ENCODE results near the gene TNK2. TPM values are rescaled to one million over a fixed set of nuclear protein-coding genes. Genes with fewer than 3 reads are reported as not detected.
"Not testable (repeated sequence)": the region's sequence is repeated elsewhere in the genome, so short reads cannot be mapped to it uniquely, and the experiment has no call there.

Gene TNK2
- total RNA-seq, 1 donor from 2014 or later = 126 TPM

- intact Hi-C loops (cut with micrococcal nuclease) = loop anchor here (10.0 kb wide), 2 partner anchors 373 to 457 kb away; partner anchors contain the start of gene ACAP2
- H3K27ac Mint-ChIP-seq = not testable (repeated sequence)
Measured at GRCh38 chr3:195901836-195902585, 6.3 kb downstream of the TNK2 start.

GRCh38 chr3:195900436-195901355 is 7.7 kb downstream of the TNK2 start:
- intact Hi-C loops (cut with micrococcal nuclease) = loop anchor here (10.0 kb wide), 2 partner anchors 374 to 456 kb away; partner anchors contain the start of gene ACAP2
- peak overlapping the region; percentile 19 for H3K4me3 Mint-ChIP-seq

More at GRCh38 chr3:195901836-195902585, 6.3 kb downstream of the TNK2 start:
- not testable (repeated sequence) for H3K27me3 Mint-ChIP-seq (ENCODE audit: insufficient read depth); H3K9me3 Mint-ChIP-seq; DNase-seq (ENCODE audit: low spot score); H3K4me3 Mint-ChIP-seq
- Mint-ChIP-seq H3K4me1 (ENCODE audit: low read depth) (peaks cover 79% of the 10 kb centered on the region), H3K36me3 (ENCODE audit: low read depth) (peaks cover 50% of the 10 kb centered on the region)

DNA sequence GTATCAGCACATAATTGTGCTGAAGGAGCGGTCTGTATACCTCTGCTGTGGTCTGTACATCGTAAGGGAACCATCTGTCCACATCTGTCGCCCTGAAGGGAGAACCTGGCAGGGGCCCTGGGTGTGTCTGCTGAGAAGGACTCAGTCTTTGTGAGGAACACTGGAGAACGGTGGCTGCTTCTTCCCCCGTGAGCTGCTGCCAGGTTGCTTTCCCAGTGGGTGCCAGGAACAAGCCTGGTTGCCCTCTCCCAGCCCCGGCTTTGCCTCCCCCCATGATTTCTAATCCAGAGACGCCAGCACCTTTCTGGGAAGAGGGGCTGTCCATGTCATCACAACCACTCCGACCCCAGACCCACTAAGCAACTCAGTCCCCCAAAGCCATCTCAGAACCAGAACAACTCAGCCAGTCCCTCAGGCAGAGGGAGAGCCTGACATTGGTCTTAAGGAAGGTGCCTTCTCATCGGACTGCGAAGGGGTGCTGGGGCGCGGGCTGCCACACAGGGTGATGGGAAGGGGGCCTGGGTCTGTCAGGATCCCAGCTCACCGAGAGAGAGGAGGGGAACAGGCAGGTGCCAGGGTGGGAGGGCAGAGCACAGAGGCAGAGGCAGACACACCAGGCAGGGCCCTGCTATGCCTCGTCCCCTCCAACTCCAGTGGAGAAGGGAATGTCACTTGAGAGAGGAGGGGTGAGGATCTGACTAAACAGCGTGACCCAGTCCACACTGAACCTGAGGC is 8.5 kb downstream of the TNK2 start:
- no peak for DNase-seq (ENCODE audit: low spot score)
- H3K36me3 Mint-ChIP-seq (ENCODE audit: low read depth) = peaks cover 33% of the 10 kb centered on the region
- intact Hi-C loops (cut with micrococcal nuclease) = loop anchor here (10.0 kb wide), 2 partner anchors 375 to 455 kb away; partner anchors contain the start of gene ACAP2
- H3K4me3 Mint-ChIP-seq = no peak overlapping the region
- H3K27me3 Mint-ChIP-seq (ENCODE audit: insufficient read depth) = no peaks in the 10 kb centered on the region
- peak overlapping the region; percentile 58 for H3K27ac Mint-ChIP-seq
- no peaks in the 10 kb centered on the region for H3K9me3 Mint-ChIP-seq
- peaks cover 70% of the 10 kb centered on the region for H3K4me1 Mint-ChIP-seq (ENCODE audit: low read depth)

More at GRCh38 chr3:195900436-195901355, 7.7 kb downstream of the TNK2 start:
- Mint-ChIP-seq H3K27me3 (ENCODE audit: insufficient read depth) (no peaks in the 10 kb centered on the region), H3K36me3 (ENCODE audit: low read depth) (peaks cover 38% of the 10 kb centered on the region), H3K9me3 (no peaks in the 10 kb centered on the region), H3K4me1 (ENCODE audit: low read depth) (peaks cover 78% of the 10 kb centered on the region), H3K27ac (peak overlapping the region; percentile 56)
- no peak for DNase-seq (ENCODE audit: low spot score)

- DNase-seq (ENCODE audit: low spot score) = no peak
- H3K4me3 Mint-ChIP-seq = peak overlapping the region; percentile 69
- H3K27ac Mint-ChIP-seq = peak overlapping the region; percentile 73
- peaks cover 22% of the 10 kb centered on the region for H3K36me3 Mint-ChIP-seq (ENCODE audit: low read depth)
- intact Hi-C loops (cut with micrococcal nuclease) = no loop called here
- no peaks in the 10 kb centered on the region for H3K27me3 Mint-ChIP-seq (ENCODE audit: insufficient read depth)
- H3K9me3 Mint-ChIP-seq = no peaks in the 10 kb centered on the region
- H3K4me1 Mint-ChIP-seq (ENCODE audit: low read depth) = peaks cover 66% of the 10 kb centered on the region
Measured at GRCh38 chr3:195897853-195898415, 10.4 kb downstream of the TNK2 start.

- peak overlapping the region; percentile 90 for H3K27ac Mint-ChIP-seq
- intact Hi-C loops (cut with micrococcal nuclease) = no loop called here
- no peak for DNase-seq (ENCODE audit: low spot score)
- H3K27me3 Mint-ChIP-seq (ENCODE audit: insufficient read depth) = no peaks in the 10 kb centered on the region
- H3K9me3 Mint-ChIP-seq = no peaks in the 10 kb centered on the region
- peaks cover 22% of the 10 kb centered on the region for H3K36me3 Mint-ChIP-seq (ENCODE audit: low read depth)
- peaks cover 66% of the 10 kb centered on the region for H3K4me1 Mint-ChIP-seq (ENCODE audit: low read depth)
- H3K4me3 Mint-ChIP-seq = peak overlapping the region; percentile 87
Measured at GRCh38 chr3:195897081-195897852, 11.1 kb downstream of the TNK2 start.

DNA sequence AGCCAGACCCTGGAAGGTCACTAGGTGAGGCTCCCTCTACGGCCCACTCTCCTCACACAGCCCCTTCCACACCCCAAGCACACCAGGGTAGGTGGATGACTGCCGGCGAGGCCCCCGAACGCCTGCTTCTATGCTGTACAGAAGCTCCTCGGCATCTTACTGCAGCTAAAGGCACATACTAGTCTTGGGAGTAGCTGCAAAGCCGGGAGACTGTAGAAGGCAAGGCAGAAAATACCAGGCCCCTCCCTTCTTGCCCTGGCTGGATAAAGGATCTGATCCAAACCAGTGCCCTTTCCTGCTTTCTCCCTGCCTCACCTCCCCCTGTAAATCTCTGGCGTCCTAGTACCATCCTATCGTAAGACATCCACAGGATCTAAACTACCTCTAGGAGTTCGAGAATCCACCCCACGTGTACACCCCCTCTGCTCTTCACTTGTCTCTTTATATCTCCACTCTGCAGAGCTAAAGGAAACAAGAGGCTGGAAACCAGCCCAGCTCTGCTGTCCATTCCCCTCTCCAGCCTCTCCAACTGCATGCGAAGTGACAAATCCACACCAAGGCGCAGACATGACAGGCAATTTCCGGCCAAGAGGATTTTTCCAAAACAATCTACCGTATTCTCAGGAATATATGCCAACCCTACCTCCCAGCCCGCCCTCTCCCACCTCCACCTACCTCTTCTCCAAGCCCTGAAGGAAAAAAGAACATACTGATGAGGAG is 11.8 kb downstream of the TNK2 start:
- Mint-ChIP-seq H3K9me3 (no peaks in the 10 kb centered on the region), H3K4me1 (ENCODE audit: low read depth) (peaks cover 60% of the 10 kb centered on the region), H3K27me3 (ENCODE audit: insufficient read depth) (no peaks in the 10 kb centered on the region), H3K27ac (peak overlapping the region; percentile 90), H3K36me3 (ENCODE audit: low read depth) (peaks cover 19% of the 10 kb centered on the region), H3K4me3 (peak overlapping the region; percentile 87)
- DNase-seq (ENCODE audit: low spot score) = no peak
- intact Hi-C loops (cut with micrococcal nuclease) = loop anchor here (1.0 kb wide), 1 partner anchor 10 kb away; no protein-coding TSS in a partner anchor

GRCh38 chr3:195895861-195896360 is 12.4 kb downstream of the TNK2 start:
- no peaks in the 10 kb centered on the region for H3K27me3 Mint-ChIP-seq (ENCODE audit: insufficient read depth)
- peak; percentile 71 for DNase-seq (ENCODE audit: low spot score)
- no peaks in the 10 kb centered on the region for H3K9me3 Mint-ChIP-seq
- peaks cover 53% of the 10 kb centered on the region for H3K4me1 Mint-ChIP-seq (ENCODE audit: low read depth)
- peak overlapping the region; percentile 90 for H3K4me3 Mint-ChIP-seq
- intact Hi-C loops (cut with micrococcal nuclease) = loop anchor here (1.0 kb wide), 3 partner anchors 10 to 33 kb away; no protein-coding TSS in a partner anchor
- peak overlapping the region; percentile 90 for H3K27ac Mint-ChIP-seq
- peaks cover 15% of the 10 kb centered on the region for H3K36me3 Mint-ChIP-seq (ENCODE audit: low read depth)

DNA sequence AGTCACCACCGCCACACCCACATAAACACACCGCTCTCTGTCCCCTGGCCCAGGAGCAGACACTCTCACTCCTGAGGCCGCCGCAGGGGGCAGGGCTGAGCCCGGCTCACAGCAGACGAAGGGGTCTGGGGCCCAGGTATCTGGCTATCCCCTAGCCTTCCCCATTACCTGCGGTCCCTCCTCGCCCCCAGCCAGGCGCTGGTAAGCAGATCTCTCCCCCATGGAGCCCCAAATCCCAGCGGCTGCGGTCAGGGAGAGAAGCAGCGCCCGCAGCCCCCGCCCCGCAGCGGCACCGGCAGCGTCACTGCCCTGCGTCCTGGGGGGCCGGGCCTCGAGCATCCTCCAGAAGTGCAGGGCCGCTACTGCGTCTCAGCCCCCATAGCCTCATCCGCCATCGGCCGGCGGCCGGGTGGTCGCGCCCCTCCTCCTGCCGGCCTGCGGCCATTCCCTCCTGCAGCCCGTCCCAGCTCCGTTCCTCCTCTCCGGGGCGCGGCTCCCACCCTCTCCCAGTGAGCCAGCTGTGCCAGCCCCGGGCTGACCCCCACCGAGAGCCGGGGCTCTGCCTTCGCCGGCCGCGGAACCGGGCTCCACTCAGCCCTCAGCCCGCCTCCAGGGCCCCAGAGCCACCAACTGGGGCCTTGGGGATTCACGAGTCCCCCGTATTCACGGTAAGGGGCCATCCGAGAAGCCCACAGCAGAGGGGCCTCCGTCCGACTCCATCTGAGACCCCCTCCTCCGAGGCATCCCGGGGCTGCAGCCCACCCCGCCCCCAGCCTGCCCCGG is 13.1 kb downstream of the TNK2 start:
- Mint-ChIP-seq H3K9me3 (no peaks in the 10 kb centered on the region), H3K27ac (peak overlapping the region; percentile 88), H3K27me3 (ENCODE audit: insufficient read depth) (no peaks in the 10 kb centered on the region), H3K4me3 (peak overlapping the region; percentile 90), H3K4me1 (ENCODE audit: low read depth) (peaks cover 47% of the 10 kb centered on the region), H3K36me3 (ENCODE audit: low read depth) (peaks cover 10% of the 10 kb centered on the region)
- peak; percentile 61 for DNase-seq (ENCODE audit: low spot score)
- intact Hi-C loops (cut with micrococcal nuclease) = loop anchor here (1.0 kb wide), 2 partner anchors 20 to 32 kb away; no protein-coding TSS in a partner anchor

DNA sequence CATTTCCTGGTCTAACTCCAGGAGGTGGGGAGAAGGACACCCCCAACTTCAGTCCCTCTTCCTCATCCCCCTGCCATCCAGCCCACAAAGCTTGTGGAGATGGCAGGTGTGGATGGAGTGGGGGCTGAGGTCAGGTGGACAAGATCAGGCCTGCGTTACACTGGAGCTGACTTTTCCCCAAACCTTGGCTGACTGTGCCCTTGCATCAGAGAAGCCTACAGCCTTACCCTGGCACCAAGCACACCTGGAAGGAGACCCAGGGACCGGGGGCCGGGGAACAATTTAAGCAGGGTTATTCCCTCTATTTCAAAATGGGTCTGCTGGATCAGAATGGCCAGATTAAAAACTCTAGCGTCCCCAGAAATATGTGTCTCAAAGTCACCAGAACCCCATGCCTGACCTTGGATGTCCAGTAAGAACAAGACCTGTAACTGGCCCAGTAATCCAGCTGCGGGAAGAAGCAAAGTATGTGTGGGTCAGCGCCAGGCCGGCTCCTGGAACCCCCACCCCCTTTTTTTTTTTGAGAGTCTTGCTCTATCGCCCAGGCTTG is 14.4 kb downstream of the TNK2 start:
- Mint-ChIP-seq H3K27me3 (ENCODE audit: insufficient read depth) (no peaks in the 10 kb centered on the region), H3K27ac (no peak overlapping the region), H3K9me3 (no peaks in the 10 kb centered on the region), H3K4me1 (ENCODE audit: low read depth) (peaks cover 40% of the 10 kb centered on the region), H3K4me3 (peak overlapping the region; percentile 51), H3K36me3 (ENCODE audit: low read depth) (peaks cover 5% of the 10 kb centered on the region)
- intact Hi-C loops (cut with micrococcal nuclease) = loop anchor here (1.0 kb wide), 1 partner anchor 35 kb away; no protein-coding TSS in a partner anchor
- no peak for DNase-seq (ENCODE audit: low spot score)

DNA sequence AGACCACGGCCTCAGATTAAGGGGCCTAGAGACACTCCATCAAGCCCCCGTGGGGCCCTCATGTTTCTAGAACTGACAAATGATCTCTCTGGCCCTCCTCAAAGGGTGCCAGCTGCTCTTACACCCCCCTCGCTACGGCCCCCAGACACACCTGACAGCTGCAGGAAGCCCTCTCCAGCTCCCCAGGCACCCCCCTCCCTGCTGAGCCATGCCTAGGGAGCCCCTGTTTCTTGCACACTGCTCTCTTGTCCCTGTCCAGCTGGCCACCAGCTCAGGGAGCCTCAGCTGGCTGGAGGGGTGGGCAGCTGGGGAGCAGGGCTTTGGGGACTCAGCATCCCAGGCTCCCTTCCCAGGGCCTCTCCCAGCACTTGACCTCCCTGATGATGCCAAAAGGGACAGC is 14.8 kb downstream of the TNK2 start:
- Mint-ChIP-seq H3K9me3 (no peaks in the 10 kb centered on the region), H3K4me1 (ENCODE audit: low read depth) (peaks cover 39% of the 10 kb centered on the region), H3K27ac (no peak overlapping the region), H3K36me3 (ENCODE audit: low read depth) (peaks cover 7% of the 10 kb centered on the region), H3K27me3 (ENCODE audit: insufficient read depth) (no peaks in the 10 kb centered on the region), H3K4me3 (no peak overlapping the region)
- intact Hi-C loops (cut with micrococcal nuclease) = no loop called here
- DNase-seq (ENCODE audit: low spot score) = no peak

All from activated T-helper 1 cell treated with anti-CD3 and anti-CD28 coated beads, Interleukin-12 subunit alpha, Interleukin-12 subunit beta, Interleukin-2, Interleukin-4 antibody, amounts not matched to agents 30 ng/mL and 10 ng/mL and 1 ng/mL, durations not matched to agents 14 hours and 24 hours and 36 hours (primary cell).